HEK293 (cell line): ENCODE results near the gene CC2D2A.

Experiments
- ATF2 ChIP-seq: fragments of 450-650 bp; formaldehyde crosslinking; IDR thresholded peaks from 2 replicates; pipeline ENCODE4 v1.5.1; 2016; ENCODE audit warnings: missing biosample characterization, missing genetic modification characterization, low read depth
- CTCF ChIP-seq: fragments of 450-650 bp; formaldehyde crosslinking; IDR thresholded peaks from 2 replicates; pipeline ENCODE4 v1.5.1; 2016; ENCODE audit warnings: missing biosample characterization, missing genetic modification characterization
- EGR2 ChIP-seq: fragments of 450-650 bp; formaldehyde crosslinking; IDR thresholded peaks from 2 replicates; pipeline ENCODE4 v1.5.1; 2016; ENCODE audit warnings: low read depth, missing biosample characterization, missing genetic modification characterization
- SP3 ChIP-seq: fragments of 450-650 bp; formaldehyde crosslinking; IDR thresholded peaks from 2 replicates; pipeline ENCODE4 v1.5.1; 2016; ENCODE audit warnings: missing biosample characterization, missing genetic modification characterization
- TRIM28 ChIP-seq: IDR thresholded peaks from 2 replicates; pipeline ENCODE4 v1.6.1; 2011; ENCODE audit warnings: low read length, control low read depth, borderline replicate concordance
- ZEB2 ChIP-seq: fragments of 450-650 bp; formaldehyde crosslinking; IDR thresholded peaks from 2 replicates; pipeline ENCODE4 v1.5.1; 2016; ENCODE audit warnings: missing biosample characterization, missing genetic modification characterization
- ZNF18 ChIP-seq: fragments of 450-650 bp; formaldehyde crosslinking; IDR thresholded peaks from 2 replicates; pipeline ENCODE4 v1.5.1; 2016; ENCODE audit warnings: missing biosample characterization, missing genetic modification characterization
- ZNF274 ChIP-seq, 2 experiments: fragments of 200-500 bp in 1 of 2; fragments of 450-650 bp in 1 of 2; sonication (Bioruptor generic) in 1 of 2; formaldehyde crosslinking in 1 of 2; IDR thresholded peaks; 2 replicates each; pipeline versions ENCODE4 v1.5.1 to v1.6.1; 2014 to 2016; ENCODE audit warnings: borderline replicate concordance in 1 of 2, inconsistent platforms in 1 of 2, low read length in 1 of 2, missing biosample characterization in 1 of 2, missing genetic modification characterization in 1 of 2
- ZNF521 ChIP-seq: fragments of 450-650 bp; formaldehyde crosslinking; IDR thresholded peaks from 2 replicates; pipeline ENCODE4 v1.5.1; 2017; ENCODE audit warnings: missing biosample characterization, mild to moderate bottlenecking, missing genetic modification characterization
- ZNF670 ChIP-seq: fragments of 450-650 bp; formaldehyde crosslinking; IDR thresholded peaks from 2 replicates; pipeline ENCODE4 v1.5.1; 2016; ENCODE audit warnings: missing biosample characterization, missing genetic modification characterization, low read depth
- ZNF768 ChIP-seq: fragments of 450-650 bp; formaldehyde crosslinking; IDR thresholded peaks from 2 replicates; pipeline ENCODE4 v1.5.1; 2018; ENCODE audit warnings: missing biosample characterization, mild to moderate bottlenecking, missing genetic modification characterization
- ZNF777 ChIP-seq: fragments of 450-650 bp; formaldehyde crosslinking; IDR thresholded peaks from 2 replicates; pipeline ENCODE4 v1.5.1; 2017; ENCODE audit warnings: missing biosample characterization, missing genetic modification characterization, borderline replicate concordance

- TF ChIP-seq ZNF777 (tag by site-specific recombination) (no peak), EGR2 (tag by site-specific recombination) (no peak), ZNF521 (tag by site-specific recombination) (no peak), ZNF18 (tag by site-specific recombination) (no peak), CTCF (tag by site-specific recombination) (no peak), ZNF670 (tag by site-specific recombination) (no peak), ZNF274 (IDR thresholded peaks at IDR 0.05; ENCODE audit: low read length) (no peak), ZNF274 (tag by site-specific recombination; IDR thresholded peaks at IDR 0.05; ENCODE audit: borderline replicate concordance) (no peak), ZNF768 (no peak), ZEB2 (no peak), TRIM28 (no peak), SP3 (tag by site-specific recombination) (no peak), ATF2 (tag by site-specific recombination) (no peak)
Measured at GRCh38 chr4:15526924-15527592, 57.4 kb downstream of the CC2D2A start.
